GM12878 (cell line): ENCODE results near the gene SUMF1. TPM values are rescaled to one million over a fixed set of nuclear protein-coding genes. Genes with fewer than 3 reads are reported as not detected.
A peak's percentile ranks its signal among the peaks of the same experiment; 100 is the strongest.

Experiments used
- BCL11A ChIP-seq: IDR thresholded peaks from 2 replicates; pipeline ENCODE4 v1.6.1; 2011; ENCODE audit warnings: low read depth, low read length
- BCL3 ChIP-seq: IDR thresholded peaks from 2 replicates; pipeline ENCODE4 v1.6.1; 2011; ENCODE audit warnings: borderline replicate concordance, low read depth, mild to moderate bottlenecking, moderate library complexity, low read length; ENCODE audit not compliant: insufficient read depth, poor library complexity, severe bottlenecking
- BHLHE40 ChIP-seq, 2 experiments: fragments of 450-650 bp in 1 of 2; IDR thresholded peaks; 2 replicates each; pipeline ENCODE4 v1.6.1; 2011 to 2017; ENCODE audit warnings: low read depth in 2 of 2, borderline replicate concordance in 1 of 2, improper control_type of control experiment in 1 of 2, low read length in 1 of 2, mild to moderate bottlenecking in 1 of 2
- CBX5 ChIP-seq: sonication (generic); IDR thresholded peaks from 2 replicates; pipeline ENCODE4 v1.6.1; 2016; ENCODE audit warnings: low read depth, moderate library complexity, mild to moderate bottlenecking, inconsistent platforms
- CHD1 ChIP-seq: IDR thresholded peaks from 2 replicates; pipeline ENCODE4 v1.6.1; 2012; ENCODE audit warnings: low read depth, low read length, improper control_type of control experiment
- CREM ChIP-seq: IDR thresholded peaks from 2 replicates; pipeline ENCODE4 v1.6.1; 2014; ENCODE audit warnings: antibody characterized with exemption, low read depth
- CTCF ChIP-seq, 3 experiments: IDR thresholded peaks in 2 of 3; conservative IDR thresholded peaks in 1 of 3; 2 replicates each; pipeline ENCODE4 v1.5.1; 2011; ENCODE audit warnings: low read depth in 3 of 3, low read length in 3 of 3, mild to moderate bottlenecking in 3 of 3, control low read depth in 2 of 3, moderate library complexity in 2 of 3, inconsistent platforms in 1 of 3, mixed read lengths in 1 of 3; ENCODE audit not compliant: control insufficient read depth in 2 of 3, insufficient read depth in 1 of 3; ENCODE audit errors: extremely low read depth in 1 of 3
- ETV6 ChIP-seq, 2 experiments: fragments of 450-650 bp in 1 of 2; IDR thresholded peaks in 1 of 2; conservative IDR thresholded peaks in 1 of 2; 2 replicates each; pipeline ENCODE4 v1.6.1; 2014; ENCODE audit warnings: antibody characterized with exemption in 1 of 2, borderline replicate concordance in 1 of 2, low read depth in 1 of 2, mild to moderate bottlenecking in 1 of 2, moderate library complexity in 1 of 2
- HDAC6 ChIP-seq: fragments of 200-600 bp; sonication (generic); IDR thresholded peaks from one replicate; pipeline ENCODE4 v1.8.0; 2017; ENCODE audit warnings: antibody characterized with exemption; ENCODE audit not compliant: unreplicated experiment
- IRF4 ChIP-seq: IDR thresholded peaks from 2 replicates; pipeline ENCODE4 v1.6.1; 2011; ENCODE audit warnings: low read depth, low read length
- MEF2B ChIP-seq: fragments of 450-650 bp; IDR thresholded peaks from 2 replicates; pipeline ENCODE4 v1.6.1; 2018; ENCODE audit warnings: mild to moderate bottlenecking, moderate library complexity; ENCODE audit not compliant: partially characterized antibody, poor library complexity, severe bottlenecking
- NRF1 ChIP-seq: conservative IDR thresholded peaks from 2 replicates; pipeline ENCODE4 v1.6.1; 2011; ENCODE audit warnings: mild to moderate bottlenecking, low read depth, low read length, improper control_type of control experiment
- POLR2A ChIP-seq: IDR thresholded peaks from 2 replicates; pipeline ENCODE4 v1.6.1; 2011; ENCODE audit warnings: low read depth, mild to moderate bottlenecking, low read length
- POLR2AphosphoS2 ChIP-seq: IDR thresholded peaks from 2 replicates; pipeline ENCODE4 v1.6.1; 2011; ENCODE audit warnings: low read depth, mild to moderate bottlenecking, low read length, improper control_type of control experiment, moderate library complexity
- SKIL ChIP-seq: fragments of 450-650 bp; IDR thresholded peaks from 2 replicates; pipeline ENCODE4 v1.6.1; 2017; ENCODE audit warnings: mild to moderate bottlenecking, low read depth, inconsistent platforms; ENCODE audit not compliant: poor library complexity, severe bottlenecking
- STAT3 ChIP-seq: IDR thresholded peaks from 2 replicates; pipeline ENCODE4 v1.6.1; 2011; ENCODE audit warnings: low read depth, low read length, improper control_type of control experiment
- TCF7 ChIP-seq: IDR thresholded peaks from 2 replicates; pipeline ENCODE4 v1.6.1; 2014; ENCODE audit warnings: antibody characterized with exemption, borderline replicate concordance
- USF1 ChIP-seq: IDR thresholded peaks from 2 replicates; pipeline ENCODE4 v1.6.1; 2011; ENCODE audit warnings: borderline replicate concordance, low read depth, mild to moderate bottlenecking, moderate library complexity, mixed read lengths, low read length; ENCODE audit not compliant: insufficient read depth; ENCODE audit errors: extremely low read length
- YBX1 ChIP-seq: fragments of 450-650 bp; IDR thresholded peaks from 2 replicates; pipeline ENCODE4 v1.6.1; 2016; ENCODE audit warnings: antibody characterized with exemption
- ZBTB11 ChIP-seq: fragments of 450-650 bp; formaldehyde crosslinking; IDR thresholded peaks from 2 replicates; pipeline ENCODE4 v1.5.0; 2022; ENCODE audit warnings: mild to moderate bottlenecking, missing genetic modification characterization
- ZZZ3 ChIP-seq: IDR thresholded peaks from 2 replicates; pipeline ENCODE4 v1.6.1; 2011; ENCODE audit warnings: low read depth; ENCODE audit not compliant: control insufficient read depth, insufficient read length
- polyA plus RNA-seq, 11 experiments: library from polyadenylated mRNA; depleted of rRNA in 4 of 11; unstranded in 6 of 11; stranded (reverse) in 5 of 11; fragments of >200 nt; fragmentation: Nextera tagmentation in 4 of 11; fragmentation: Illumina TruSeq in 1 of 11; extraction: Ambion mirVana in 4 of 11; extraction: Trizol in 1 of 11; gene quantifications; 1 replicate in 1 of 11; 2 replicates in 10 of 11; pipeline versions ENCODE4 v1.2.1 to v1.2.3, GENCODE V29; 2011 to 2016; ENCODE audit warnings: inconsistent platforms in 2 of 11, missing spikeins in 2 of 11, low read depth in 1 of 11
- total RNA-seq, 4 experiments: library from RNA; depleted of rRNA in 3 of 4; stranded (reverse); fragments of >200 nt in 3 of 4; fragmentation: Illumina TruSeq in 1 of 4; extraction: Trizol in 1 of 4; gene quantifications; 2 replicates each; pipeline versions ENCODE4 v1.2.1 to v1.2.3, GENCODE V29; 2013 to 2021

SUMF1 gene
- total and polyA plus RNA-seq, 10 of the 15 experiments (the other 5 are each of a cell fraction or from before 2014, with no cell fraction given), result 3.2 to 14.3 (median 8.5) TPM

- TF ChIP-seq IRF4 (no peak), POLR2AphosphoS2 (no peak), HDAC6 (no peak), NRF1 (no peak), CREM (no peak), POLR2A (no peak), MEF2B (no peak), YBX1 (peak; percentile 23; the same call in 1 of the 2 replicates), ETV6 (conservative IDR thresholded peaks at IDR 0.05 in 1 of 2, IDR thresholded peaks at IDR 0.05 in 1 of 2; ENCODE audit: borderline replicate concordance in 1 of 2, low read depth in 1 of 2) (no peak), BCL3 (no peak), CHD1 (no peak), CTCF (IDR thresholded peaks at IDR 0.05 in 2 of 3, conservative IDR thresholded peaks at IDR 0.05 in 1 of 3; ENCODE audit: control insufficient read depth in 2 of 3, extremely low read depth in 1 of 3, insufficient read depth in 1 of 3, low read depth in 3 of 3, low read length in 3 of 3) (peak; percentile 64 to 78 (median 73)), CBX5 (no peak), STAT3 (no peak), ZBTB11 (CRISPR knock-in tag) (no peak), TCF7 (no peak), BHLHE40 (IDR thresholded peaks at IDR 0.05; ENCODE audit: borderline replicate concordance in 1 of 2, low read depth in 2 of 2, low read length in 1 of 2) (no peak), BCL11A (no peak), SKIL (peak; percentile 44), USF1 (no peak), ZZZ3 (no peak)
Observed at GRCh38 chr3:4350789-4351163, 116.3 kb downstream of the SUMF1 start (continued).
